Caki2 (cell line): ENCODE data around the gene HOXB6. TPM values are rescaled to one million over a fixed set of nuclear protein-coding genes. Genes with fewer than 3 reads are reported as not detected.
A peak's percentile ranks its signal among the peaks of the same experiment; 100 is the strongest.

Source experiments
- DNase-seq: peaks from one replicate; pipeline ENCODE4 v3.0.0-alpha.2; 2015; ENCODE audit warnings: low read depth
- in situ Hi-C: cut with HindIII; loops from 2 replicates; pipeline ENCODE4 v1.10.0; 2016; ENCODE audit warnings: low sequenced_read_pairs, low pct_unique_long_range_greater_than_20kb, mixed read lengths
- total RNA-seq: library from RNA; depleted of rRNA; stranded (reverse); fragments of >200 nt; shearing (Covaris generic); gene quantifications from 2 replicates; pipeline ENCODE4 v1.2.3, GENCODE V29; 2014; ENCODE audit warnings: low replicate concordance; rRNA removed

Gene HOXB6
- total RNA-seq, result 5.4 and 8.7 TPM in 2 replicates

DNA sequence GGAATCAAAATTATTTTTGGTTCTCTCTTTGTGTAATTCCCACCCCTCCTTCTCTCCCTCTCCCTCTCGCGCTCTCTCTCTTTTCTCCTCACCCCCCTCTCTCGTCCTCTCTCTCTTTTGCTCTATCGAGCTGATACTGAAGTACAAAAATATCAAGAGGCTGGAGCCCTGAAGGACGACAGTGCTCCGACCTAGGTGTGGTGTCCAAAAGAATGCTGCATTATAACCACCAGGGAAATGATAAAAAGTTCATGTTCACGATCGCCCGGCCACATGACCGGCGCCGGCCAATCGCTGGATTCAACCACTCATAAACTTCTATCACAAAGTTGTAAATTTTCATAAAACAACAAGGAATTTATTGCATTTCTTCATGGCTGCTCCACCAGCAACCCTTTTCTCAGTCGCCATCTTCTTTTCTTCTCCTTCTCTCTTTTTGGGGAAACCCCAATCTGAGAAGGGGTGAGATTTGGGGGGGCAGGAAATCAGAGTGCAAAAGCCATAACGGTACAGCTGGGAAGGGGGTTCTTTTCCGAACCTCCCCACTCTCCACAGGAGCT lies at the start of gene HOXB6:
Gene HOXB6 (minus strand): TSS at position 217 of the 560 bp plus-strand sequence. CDS start 6,836 bp downstream, outside the sequence.
- in situ Hi-C loops, result no loop called here
- peak; percentile 78 for DNase-seq

DNA sequence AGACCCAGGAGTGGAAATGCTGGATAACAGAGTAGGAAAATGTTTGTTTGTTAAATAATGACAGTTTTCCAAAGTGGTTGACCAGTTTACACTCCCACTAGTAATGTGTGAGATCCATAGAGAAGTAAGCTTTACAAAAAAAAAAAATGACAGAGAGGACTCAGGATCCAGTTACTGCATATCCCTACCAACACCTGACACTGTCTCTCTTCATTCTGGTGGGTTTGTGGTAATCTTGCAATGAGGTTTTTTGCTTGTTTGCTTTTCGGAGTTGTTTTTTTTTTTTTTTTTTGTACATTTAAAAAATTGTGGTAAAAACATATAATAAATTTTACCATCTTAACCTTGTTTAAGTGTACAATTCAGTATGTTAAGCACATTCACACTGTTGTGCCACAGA lies 45.0 kb upstream of the HOXB6 start:
- in situ Hi-C loops, result no loop called here
- DNase-seq, result no peak

DNA sequence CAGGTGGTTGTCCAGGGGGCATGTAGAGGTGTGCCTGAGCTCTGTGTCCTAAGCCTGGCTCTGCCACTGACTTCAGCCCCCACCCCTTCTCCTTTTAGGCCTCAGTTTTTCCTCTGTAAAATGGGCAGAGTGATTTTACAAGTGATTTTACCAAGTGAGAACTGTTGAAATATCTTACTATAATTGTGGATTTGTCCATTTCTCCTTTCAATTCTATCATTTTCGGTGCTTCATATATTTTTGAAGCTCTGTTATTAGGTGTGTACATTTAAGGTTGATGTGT lies 43.1 kb upstream of the HOXB6 start:
- in situ Hi-C loops, result no loop called here

DNA sequence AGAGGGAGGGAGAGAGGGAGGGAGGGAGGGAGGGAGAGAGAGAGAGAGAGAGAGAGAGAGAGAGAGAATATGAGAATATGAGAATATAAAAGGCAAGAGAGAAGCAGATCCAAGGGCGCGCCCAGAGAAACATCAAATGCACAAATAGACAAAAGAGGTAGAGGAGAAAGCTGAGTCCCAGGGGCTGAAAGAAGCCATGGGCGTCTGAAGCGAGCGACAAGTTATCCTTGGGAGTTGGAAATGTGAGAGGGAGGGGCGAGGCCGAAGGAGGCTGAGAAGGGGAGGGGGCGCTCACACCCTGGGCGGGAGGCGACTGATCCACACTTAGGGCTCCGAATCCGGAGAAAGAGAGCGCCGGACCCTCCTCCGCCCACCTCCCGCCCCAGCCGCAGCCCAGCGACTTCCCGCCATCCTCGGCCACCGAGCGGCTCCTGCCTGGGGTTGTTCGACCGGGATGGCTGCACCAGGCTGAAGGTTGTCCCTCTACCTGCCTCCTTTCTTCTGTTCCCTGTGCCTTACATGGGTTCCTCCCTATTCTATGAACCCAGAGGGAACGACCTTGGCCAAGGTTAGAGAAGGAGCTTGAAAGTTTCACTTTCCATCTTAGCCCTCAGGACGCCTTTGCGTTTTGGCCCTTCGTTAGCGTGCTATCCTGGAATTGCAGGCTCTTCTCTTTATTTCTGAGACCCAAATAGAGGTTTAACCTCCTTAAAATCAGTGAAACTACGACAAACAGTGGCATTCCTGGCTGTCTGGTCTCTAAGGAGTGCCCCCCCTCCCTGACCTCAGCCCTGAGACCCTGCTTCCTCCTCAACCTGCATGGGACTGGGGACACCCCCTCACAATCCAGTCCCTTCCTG lies 42.5 kb upstream of the HOXB6 start:
- in situ Hi-C loops, result no loop called here
- DNase-seq, result no peak

More for the DNA sequence above, 43.1 kb upstream of the HOXB6 start:
- DNase-seq, result no peak

DNA sequence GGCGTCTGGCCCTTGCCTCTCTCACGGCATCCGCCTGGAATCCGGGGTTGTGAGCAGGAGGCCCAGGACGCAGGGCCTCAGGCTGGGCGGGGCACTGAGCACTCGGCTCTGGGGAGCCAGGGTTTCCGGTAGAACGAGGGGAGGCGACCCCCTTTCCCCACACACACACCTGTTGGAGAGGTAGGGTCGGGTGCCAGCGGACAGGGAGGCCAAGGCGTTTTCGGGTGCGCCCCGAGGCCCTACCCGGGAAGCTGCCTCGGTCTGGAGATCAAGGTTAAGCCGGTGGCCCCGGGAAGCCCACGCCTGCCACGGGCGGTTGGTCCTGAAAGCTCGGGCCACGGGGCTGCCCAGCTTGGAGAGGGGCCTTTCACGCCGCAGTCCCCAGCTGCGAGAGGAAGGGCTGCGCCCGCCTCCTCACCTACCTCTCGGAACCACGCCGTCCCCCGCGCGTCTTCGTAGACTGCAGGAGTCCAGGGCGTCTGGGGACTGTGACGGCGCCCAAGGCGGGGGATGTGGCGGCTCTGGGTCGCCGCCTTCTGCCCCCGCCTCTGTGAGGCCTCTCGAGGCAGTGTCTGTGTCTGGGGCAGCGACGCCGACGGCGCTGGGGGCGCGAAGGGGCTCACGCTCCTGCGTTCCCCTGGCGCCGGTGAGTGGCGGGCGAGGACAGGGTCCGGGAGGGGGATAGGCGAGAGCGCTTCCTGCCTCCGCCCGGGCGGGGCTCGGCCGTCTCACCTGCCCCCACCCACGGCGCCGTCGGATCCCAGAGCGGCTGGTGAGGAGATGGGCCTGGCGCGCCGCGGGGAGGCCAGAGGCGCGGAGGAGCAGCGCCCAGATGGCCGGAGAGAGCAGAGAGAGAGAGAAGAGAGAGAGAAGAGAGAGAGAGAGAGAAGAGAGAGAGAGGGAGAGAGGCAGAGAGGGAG lies 41.7 kb upstream of the HOXB6 start:
- peak; percentile 77 for DNase-seq
- in situ Hi-C loops, result no loop called here

DNA sequence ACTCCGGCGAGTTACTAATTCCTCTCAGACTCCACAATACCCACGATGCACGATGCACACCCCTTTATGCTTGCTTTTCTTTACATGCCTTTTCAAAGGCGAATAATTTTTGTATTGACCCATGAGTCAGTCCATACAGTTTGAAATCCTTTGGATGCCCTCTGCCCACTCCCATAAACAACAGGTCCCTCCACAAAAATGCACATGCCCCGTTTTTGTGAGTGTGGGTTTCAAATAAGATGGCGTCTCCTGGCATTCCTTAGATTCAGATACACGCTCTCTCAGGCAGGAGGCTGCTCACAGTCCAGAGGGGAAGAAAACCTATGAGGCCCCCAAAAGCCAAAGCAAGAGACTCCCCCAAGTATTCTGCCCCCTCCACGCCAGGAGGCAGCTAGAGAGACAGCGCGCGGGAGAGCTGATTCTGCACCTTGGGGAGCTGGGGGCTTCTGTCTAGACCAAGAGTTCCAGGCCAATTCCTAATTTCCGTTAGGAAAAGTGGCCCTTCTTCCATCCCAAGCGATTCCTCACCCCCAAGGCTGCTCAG lies 40.9 kb upstream of the HOXB6 start:
- in situ Hi-C loops, result no loop called here
- peak; percentile 12 for DNase-seq

DNA sequence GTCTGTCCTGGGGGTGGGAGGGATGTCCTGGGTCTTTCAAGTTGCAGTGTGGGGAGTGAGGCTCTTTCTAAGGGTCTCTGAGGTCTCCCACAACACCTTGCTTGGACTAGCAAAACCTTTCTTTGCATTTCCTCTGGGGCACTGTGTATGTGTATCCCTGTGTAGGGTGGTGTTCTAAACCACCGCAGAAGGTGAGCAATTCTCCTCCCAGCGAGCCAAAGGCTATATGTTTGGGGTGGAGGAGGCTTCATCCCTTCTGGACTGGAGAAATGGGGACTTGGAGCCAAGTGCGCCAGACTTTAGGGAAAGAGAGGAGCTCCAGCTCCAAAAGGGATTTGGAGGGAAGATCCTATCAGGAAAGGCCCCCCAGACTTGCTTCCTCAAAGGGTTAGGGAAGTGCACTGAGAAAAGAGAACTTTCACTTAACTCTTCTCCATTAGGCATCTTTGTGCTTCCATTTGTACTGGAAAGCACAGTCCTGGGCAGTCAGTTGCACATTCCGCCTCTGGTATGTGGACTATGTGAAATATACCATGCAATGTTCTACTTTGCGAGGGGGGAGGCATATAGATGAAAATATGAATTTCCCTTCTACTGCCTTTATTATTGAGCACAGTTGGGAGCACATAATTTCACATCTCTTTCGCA lies 40.2 kb upstream of the HOXB6 start:
- in situ Hi-C loops, result no loop called here
- no peak for DNase-seq

DNA sequence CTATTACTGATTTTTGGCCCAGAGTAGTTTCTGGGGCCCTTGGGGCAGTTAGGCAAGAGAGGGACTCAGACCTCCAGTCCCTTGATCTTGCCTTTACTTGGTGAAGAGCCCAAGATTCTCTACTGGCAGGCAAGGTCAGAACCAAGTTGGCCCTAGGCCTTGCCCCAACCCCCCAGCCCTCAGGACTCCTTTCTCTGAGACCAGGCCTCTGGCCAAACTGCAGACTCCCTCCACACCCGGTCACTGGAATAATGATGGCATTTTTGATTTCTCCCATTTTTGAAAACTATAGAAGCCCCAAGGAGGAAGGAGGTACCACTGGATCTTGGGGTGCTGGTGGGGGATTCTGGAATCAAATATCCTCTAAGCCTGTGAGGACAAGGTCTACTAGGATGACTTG lies 39.4 kb upstream of the HOXB6 start:
- in situ Hi-C loops, result no loop called here
- DNase-seq, result no peak

DNA sequence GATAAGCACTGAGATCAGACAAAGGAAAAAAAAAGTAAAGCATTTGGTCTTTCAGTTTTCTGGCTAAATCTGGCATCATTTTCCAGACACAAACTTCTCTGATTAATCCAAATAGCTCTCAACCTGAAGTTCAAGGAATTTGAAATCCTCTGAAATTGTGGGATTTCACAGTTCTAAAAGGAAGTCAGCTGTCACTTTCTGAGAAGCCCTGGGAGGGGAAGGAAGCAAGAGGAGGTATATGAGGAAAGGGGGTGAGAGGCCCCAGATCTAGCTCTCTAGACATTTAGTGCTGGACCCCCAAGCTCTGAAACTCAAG lies 38.9 kb upstream of the HOXB6 start:
- DNase-seq, result no peak
- in situ Hi-C loops, result no loop called here

DNA sequence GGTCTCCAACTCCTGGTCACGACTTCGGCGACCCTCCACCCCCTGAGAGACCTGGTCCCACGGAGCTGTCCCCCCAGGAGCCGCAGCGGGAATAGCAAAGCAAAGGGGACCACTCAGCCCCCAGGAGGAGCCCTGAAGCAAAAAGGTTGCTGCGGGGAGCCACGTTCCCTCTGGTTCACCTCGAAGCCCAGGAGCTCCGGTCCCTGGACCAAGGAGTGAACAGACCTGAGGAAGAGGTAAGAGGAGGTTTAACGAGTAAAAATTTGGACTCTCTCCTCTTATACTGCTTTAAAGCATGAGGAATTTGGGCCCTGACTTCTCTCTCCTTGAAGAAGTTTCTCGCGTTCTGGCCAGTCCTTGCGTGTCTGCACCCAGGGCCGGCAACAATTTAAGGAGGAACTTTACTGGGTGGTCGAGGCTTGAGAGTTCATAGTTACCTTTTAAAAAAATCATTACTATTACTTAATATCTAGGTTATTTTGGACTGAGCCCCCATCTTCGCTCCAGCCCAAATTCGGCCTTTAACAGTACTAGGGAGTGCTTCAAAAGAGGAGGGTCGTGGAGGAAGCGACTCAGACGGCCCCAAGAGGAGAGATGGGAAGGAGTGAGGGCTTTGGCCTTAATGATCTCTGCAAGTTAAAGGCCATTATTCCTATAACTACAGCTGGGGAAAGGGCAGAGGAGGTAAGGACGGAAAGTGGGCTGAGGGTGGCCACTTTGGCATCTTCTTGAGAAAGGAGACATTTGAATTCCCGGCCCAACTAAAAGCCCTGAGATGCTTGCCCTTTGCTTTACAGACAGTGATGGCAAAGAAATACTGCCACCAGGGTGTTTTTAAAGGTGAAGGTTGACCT lies 38.3 kb upstream of the HOXB6 start:
- no peak for DNase-seq
- in situ Hi-C loops, result no loop called here

DNA sequence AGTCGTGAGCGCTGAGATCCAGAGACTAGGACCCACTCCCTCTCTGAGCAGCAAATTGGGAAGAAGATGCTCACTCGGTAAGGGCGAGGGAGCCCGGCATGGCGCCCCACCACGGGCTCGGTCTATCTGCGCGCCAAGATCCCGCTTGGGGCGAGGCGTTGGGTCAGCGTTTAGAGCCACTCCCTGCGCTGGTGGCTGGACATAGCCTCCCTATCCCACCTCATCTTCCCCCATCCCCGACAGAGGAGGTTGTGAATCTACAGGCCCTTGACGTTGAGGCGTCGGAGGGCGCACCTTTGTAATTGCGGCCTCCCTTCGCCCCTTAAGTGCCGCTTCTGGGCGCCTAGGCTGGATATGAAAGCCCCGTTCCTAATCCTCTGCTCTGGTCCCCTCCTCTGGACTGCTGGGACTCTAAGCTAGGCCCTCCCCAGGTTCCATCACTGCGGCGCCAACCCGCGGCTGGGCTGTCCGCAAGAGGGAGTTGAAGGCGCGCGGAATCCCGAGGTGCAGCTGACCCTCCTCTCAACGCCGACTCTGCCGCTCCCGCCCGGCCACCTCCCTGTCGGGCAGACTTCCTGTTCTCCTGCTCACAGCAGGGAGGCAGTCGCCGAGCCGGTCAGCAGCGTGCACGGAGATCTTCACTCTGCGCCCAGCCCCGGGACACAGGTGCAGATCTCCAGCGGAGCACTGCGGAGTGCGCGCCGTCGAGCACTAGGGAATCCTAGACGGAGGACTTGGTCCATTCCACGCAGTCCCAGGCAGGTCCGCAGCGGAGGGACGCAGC lies 37.5 kb upstream of the HOXB6 start:
- no peak for DNase-seq
- in situ Hi-C loops, result no loop called here

DNA sequence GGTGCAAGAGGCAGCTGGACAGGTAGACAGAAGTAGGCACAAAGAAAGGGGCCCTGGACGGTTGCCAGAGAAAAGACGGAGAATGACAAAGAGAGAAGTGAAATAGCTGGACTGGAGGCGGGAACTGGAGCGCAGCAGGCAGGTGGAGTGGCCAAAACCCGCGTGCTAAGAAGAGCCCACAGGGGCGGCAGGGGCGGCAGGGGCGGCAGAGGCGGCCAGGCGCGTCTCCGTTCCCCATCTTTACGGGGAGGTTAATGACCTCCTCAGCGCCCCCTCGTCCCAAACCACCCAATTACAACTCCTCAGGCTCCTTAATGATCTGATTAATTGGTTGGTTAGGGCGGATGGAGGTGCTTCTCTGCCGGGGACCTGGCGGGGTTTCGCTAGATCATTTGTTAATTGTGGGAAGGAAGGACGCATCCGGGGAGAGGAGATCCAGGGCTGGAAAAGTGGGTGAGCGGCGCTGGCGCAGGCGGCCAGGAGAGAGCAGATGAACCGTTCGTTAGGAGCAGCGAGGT lies 36.8 kb upstream of the HOXB6 start:
- no peak for DNase-seq
- in situ Hi-C loops, result no loop called here

DNA sequence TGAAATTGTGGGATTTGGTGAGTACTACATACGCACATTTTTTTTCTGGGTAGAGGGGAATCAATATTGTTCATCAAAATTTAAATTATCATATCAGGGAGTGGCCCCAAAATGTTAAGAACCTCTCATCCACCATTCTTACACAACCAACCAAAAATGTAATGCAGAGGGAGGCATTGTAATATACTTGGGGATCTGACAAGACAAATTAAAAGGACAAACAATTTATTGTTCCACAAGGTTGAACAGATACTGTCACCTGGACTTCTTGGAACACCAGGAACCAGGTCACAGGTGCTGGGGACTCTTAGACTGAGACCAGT lies 36.0 kb upstream of the HOXB6 start:
- in situ Hi-C loops, result no loop called here
- DNase-seq, result no peak

DNA sequence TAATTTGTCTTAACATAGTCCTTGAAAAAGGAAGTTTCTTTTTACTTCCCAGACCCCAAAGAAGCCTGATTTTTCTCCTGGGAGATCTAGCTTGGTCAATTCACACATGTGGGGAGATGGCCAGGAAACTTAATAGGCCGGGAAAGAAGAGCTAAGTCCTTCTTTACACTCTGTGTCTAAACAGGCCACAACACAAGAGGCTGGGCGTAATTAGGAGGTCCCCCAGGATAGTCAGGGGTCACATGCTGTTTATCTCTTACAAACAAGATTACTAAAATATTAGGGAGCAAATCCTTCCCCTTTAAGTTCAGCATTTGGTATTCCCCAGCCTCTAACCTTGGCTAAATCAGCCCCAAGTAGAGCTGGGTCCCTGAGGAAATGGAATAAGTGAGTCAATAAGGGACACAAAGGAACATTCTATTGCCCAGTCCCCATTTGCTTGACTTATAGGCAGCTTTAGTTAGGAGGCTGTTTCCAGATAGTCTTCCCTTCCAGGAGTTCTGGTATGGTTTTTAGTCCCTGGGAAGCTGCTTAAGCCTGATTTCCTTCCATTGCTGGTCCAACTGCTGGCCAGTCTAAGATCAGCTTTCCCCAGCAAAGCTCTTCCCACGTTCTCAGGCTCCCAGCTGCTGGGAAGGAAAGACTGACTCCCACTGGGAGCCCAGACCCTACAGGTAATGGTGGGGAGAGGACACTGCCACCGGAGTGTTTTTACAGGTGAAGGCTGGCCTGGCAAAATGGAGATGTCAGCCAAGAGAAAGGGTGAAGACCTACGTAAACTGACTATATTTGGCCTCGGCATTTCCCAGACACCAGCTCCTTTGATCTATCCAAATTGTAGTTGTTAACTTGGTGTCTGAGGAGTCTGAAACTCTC lies 35.4 kb upstream of the HOXB6 start:
- DNase-seq, result no peak
- in situ Hi-C loops, result no loop called here

DNA sequence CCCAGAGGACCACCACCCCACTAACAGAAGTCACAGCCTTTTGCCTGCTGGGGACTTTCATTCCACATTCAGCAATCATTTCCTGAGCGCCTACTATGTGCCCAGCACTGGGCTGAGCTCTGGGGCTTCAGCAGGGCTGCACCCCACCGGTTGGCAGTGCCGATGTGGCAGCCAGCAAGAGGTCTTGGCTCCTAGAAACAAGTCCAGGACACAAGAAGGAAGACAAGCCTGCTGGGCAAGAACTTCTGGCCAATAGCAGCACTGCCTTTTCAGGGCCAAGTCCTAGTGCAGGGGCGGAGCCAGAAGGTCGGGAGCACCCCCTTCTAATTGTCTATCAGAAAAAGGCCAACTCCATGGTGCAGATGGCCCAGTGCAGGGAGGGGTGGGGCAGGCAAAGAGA lies 34.4 kb upstream of the HOXB6 start:
- in situ Hi-C loops, result no loop called here
- no peak for DNase-seq
